Fibroblast of mammary gland (primary cell): ENCODE measurements around the gene ASPRV1.

Experiments
- DNase-seq: peaks from one replicate; pipeline ENCODE4 v3.0.0-alpha.2; 2010; ENCODE audit warnings: low read depth
- H3K4me3 ChIP-seq: 2 replicates; pipeline ENCODE4 v1.5.1; 2011; ENCODE audit warnings: low read depth, mild to moderate bottlenecking, low read length, moderate library complexity; ENCODE audit not compliant: control insufficient read depth
- TF ChIP-seq, protein P1 (sequence below): conservative IDR thresholded peaks from 2 replicates; pipeline ENCODE4 v1.5.1; 2011; ENCODE audit warnings: low read depth, low read length, inconsistent platforms; ENCODE audit not compliant: control insufficient read depth, insufficient read depth

Gene ASPRV1

DNA sequence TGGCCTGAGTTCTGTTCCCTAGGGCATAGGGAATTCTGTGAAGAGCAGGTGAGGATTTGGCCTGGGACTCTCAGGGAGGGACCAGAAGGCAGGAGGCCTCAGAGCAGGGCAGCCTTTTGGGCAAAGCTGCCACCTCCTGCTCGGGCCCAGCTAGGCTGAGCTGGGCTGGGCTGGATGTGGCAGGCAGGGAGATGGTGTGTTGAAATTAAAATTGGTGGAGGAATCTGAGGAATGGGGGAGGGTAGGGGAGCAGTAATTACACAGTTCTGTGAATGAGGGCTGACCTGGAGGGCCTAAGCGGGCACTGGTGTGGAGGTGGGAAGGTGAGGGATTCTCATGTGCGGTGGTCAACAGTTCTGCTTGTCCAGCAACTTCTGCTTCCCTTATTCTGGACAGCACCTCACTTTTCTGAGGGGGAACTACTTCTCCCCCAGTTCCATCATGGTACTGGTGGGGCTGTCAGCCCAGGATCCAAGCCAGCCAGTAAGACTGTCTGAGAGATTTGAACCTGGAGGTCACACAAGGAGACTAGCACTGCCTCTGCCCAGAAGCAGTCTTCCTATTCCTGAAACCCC is 22.0 kb upstream of the ASPRV1 start:
- no peak for DNase-seq
- H3K4me3 ChIP-seq: no peak overlapping the region
- TF ChIP-seq, protein P1, sequence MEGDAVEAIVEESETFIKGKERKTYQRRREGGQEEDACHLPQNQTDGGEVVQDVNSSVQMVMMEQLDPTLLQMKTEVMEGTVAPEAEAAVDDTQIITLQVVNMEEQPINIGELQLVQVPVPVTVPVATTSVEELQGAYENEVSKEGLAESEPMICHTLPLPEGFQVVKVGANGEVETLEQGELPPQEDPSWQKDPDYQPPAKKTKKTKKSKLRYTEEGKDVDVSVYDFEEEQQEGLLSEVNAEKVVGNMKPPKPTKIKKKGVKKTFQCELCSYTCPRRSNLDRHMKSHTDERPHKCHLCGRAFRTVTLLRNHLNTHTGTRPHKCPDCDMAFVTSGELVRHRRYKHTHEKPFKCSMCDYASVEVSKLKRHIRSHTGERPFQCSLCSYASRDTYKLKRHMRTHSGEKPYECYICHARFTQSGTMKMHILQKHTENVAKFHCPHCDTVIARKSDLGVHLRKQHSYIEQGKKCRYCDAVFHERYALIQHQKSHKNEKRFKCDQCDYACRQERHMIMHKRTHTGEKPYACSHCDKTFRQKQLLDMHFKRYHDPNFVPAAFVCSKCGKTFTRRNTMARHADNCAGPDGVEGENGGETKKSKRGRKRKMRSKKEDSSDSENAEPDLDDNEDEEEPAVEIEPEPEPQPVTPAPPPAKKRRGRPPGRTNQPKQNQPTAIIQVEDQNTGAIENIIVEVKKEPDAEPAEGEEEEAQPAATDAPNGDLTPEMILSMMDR: no peak

DNA sequence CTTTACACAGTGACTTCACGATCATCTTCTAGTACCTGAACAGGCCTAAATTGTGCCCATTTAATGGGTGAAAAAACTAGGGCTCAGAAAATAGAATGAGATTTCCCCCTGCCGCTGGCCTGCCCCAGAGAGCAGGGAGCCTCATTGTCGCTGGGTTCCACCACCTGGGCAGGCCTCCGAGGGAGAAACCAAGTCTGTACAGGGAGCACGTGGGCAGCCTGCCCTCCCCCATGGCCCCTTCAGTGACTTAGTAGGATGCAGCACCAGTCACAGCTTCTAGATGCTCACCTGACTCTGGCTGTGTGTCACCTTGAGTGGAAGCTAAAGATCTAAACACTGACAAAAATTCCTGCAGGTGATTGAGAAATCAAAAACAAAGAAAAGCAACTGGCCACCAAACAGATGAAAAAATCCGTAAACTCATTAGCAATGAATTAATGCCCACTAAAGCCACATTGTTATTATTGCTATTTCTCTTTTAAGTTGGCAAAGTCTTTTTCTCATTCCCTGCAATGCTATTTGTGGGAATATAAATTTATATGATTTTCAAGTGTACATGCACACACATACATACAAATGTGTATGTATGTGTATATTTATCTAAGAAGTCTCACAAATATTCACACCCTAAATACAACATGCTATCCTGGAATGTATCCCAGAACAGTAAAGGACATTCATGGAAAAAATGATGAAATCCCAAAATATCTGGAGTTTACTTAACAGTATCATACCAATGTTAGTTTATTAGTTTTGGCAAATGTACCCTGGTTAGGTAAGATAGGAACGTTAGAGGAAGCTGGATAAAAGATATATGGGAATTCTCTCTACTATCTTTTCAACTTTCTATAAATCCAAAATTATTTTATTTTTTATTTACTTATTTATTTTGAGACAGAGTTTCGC is 18.7 kb upstream of the ASPRV1 start:
- H3K4me3 ChIP-seq: no peak overlapping the region
- DNase-seq: peak; percentile 31
- TF ChIP-seq, protein P1: no peak

DNA sequence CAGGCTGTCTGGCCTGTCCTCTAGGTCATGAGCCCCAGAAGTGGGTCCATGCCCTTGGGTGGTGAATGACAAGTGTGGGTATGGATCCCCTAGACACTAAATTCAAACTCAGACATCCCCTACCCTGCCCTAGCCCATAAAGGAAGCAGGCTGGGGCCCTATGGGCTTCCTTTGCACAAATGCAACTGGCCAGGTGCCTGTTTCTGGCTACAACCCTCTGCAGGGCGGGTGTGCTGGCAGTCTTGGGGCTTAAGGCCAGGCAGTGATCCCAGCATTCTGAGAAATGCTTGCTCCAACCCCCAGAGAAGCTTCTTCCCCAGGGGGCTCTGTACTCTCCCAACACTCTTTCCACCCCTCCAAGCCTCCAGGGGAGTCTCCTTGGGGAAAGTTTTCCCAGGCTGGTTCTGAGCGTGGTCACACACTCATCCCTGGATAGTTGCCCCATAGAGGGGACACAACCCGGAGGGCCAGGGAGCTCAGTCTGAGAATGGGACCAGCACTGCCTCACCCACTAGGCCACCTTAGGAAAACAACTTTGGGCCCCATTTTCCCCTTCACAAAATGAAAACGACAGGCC is 16.6 kb upstream of the ASPRV1 start:
- no peak for DNase-seq
- TF ChIP-seq, protein P1: no peak
- H3K4me3 ChIP-seq: no peak overlapping the region

DNA sequence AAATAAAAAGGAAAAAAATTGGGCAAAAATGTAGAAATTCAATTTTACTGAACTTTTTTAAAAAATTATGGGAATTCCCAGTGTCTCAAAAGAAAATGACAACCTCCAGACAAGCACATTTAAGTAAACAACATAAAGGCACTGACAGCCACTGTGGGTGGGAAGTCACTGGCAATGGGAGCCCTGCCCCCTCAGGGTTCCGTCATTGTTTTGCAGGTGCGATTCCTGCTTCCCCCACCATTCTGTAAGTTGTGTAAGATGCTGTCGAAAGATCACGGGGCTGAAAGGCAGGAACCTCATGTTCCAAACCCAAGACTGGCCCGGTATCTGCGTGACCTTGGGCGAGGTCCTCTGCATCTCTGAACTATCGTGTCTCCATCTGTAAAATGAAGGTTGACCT is 15.8 kb upstream of the ASPRV1 start:
- DNase-seq: no peak
- no peak overlapping the region for H3K4me3 ChIP-seq
- TF ChIP-seq, protein P1: no peak

DNA sequence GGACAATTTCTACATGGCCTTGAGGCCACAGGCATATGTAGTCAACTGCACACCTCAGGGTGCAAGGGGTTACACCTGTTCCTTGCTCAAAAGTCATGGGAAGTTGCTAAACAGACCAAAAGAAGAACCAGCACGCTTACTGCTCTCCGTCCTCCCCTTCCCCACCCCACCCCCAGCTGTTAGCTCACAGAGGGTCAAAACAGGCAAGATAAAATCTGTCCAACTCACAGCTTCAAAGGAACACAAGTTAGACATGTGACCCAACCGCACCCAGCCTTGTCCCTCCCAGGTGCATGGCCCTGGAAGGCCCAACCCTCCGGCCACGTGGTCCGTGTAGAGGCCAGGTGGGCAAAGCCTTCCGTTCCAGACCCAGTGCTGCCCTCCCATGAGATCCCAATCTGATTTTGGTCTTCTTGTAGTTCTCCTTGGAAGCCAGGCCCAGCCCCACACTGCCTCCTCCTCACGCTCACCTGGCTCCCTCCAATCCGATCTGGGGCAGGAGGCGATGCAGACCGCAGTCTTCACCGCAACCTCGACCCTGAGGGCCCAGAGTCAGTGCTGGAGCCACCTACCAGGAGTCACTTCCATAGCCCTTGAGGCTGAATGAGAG is 14.5 kb upstream of the ASPRV1 start:
- TF ChIP-seq, protein P1: no peak
- H3K4me3 ChIP-seq: no peak overlapping the region
- DNase-seq: no peak

DNA sequence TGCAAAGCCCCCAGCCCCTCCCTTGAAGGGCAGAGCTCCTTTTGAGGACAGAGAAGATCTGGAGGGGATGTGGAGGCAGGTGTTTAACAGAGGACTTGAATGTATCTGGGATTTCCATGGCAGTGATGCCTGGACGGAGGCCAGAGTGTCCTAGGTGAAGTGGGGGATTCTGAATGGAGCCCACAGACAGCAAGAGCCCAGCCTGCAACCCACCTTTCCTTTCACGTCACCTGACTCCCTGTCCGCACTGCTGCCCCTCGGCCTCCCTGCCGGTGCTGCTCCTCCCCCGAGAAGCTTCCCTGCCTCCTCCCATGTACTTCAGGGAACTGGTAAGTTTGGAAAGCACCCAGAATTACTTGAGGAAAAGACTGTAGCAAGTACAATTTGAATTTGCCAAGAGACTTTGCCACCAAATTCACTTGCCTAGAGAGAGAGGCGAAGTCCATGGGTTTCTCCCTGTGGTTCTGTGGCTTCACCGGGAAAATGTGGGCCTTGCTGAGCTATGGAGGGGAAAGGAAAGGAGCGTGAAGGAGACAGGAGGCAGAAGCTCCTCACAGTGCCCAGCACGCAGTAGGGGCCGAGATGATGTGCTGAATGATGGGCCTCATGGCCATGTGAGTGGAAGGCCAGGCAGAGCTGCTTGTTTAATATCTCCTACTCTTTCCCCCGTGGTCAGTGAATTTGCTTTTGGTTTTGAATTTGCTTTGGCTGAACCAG is 13.9 kb upstream of the ASPRV1 start:
- no peak for DNase-seq
- H3K4me3 ChIP-seq: no peak overlapping the region
- TF ChIP-seq, protein P1: no peak
